ENCODE data around the gene MCM7. TPM values are rescaled to one million over a fixed set of nuclear protein-coding genes. Genes with fewer than 3 reads are reported as not detected.
"Not testable (repeated sequence)": the region's sequence is repeated elsewhere in the genome, so short reads cannot be mapped to it uniquely, and the experiment has no call there.

Gene MCM7
- polyA plus RNA-seq, 1 donor = 93.8 TPM

DNA sequence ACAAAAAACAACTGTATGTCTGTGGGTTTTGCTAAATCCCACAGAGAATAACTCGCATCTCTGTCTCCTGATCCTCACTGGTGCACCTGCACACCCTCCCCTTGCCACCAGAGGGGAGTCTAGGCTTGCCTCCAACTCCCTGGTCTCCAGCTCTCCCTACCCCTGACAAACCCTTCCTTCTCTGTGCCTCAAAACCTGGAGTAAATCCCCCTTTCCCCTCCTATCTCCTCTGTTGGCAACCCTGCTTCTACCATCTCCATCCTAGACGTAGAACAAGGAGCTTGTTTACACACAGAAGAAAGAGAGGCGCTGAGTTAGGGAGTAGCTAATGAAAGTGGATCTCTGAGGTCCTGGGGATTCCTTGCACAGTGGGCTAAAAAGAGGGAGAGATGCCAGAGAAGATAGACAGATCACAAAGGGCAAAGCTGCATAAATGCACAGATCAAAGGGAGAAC, 31.5 kb upstream of the MCM7 start:
- Histone ChIP-seq H3K36me3 (ENCODE audit: control insufficient read depth, insufficient read depth, low read length) (no peaks in the 10 kb centered on the region), H3K27ac (ENCODE audit: low read length) (no peak overlapping the region), H3K4me3 (ENCODE audit: low read length) (no peak overlapping the region), H3K4me1 (ENCODE audit: control insufficient read depth, insufficient read depth, low read length) (peaks cover 17% of the 10 kb centered on the region), H3K27me3 (ENCODE audit: control insufficient read depth, insufficient read depth, low read length) (no peaks in the 10 kb centered on the region), H3K9me3 (ENCODE audit: control insufficient read depth, low read depth, low read length) (no peaks in the 10 kb centered on the region)
- DNase-seq = peak in 1 of 2 donors; percentile 42
- no CpG with 5 or more reads among the region's 3 CpGs for WGBS (ENCODE audit: insufficient coverage, low lambda C conversion rate)

DNA sequence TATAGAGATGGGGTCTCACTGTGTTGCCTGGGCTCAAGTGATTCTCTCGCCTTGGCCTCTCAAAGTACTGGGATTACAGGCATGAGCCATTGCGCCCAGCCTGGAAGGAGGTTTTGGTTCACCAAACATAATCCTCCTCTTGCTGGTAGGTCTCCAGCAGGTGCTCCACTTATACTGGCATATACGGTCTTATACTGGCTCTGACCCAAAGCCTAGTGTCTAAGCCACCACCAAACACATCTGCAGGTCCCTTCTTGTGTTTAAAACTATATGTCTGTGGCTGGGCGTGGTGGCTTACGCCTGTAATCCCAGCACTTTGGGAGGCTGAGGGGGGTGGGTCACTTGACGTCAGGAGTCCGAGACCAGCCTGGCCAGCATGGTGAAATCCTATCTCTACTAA, 30.9 kb upstream of the MCM7 start:
- H3K27ac ChIP-seq (ENCODE audit: low read length) = no peak overlapping the region
- no peaks in the 10 kb centered on the region for H3K36me3 ChIP-seq (ENCODE audit: control insufficient read depth, insufficient read depth, low read length)
- no peaks in the 10 kb centered on the region for H3K27me3 ChIP-seq (ENCODE audit: control insufficient read depth, insufficient read depth, low read length)
- no CpG with 5 or more reads among the region's 7 CpGs for WGBS (ENCODE audit: insufficient coverage, low lambda C conversion rate)
- no peaks in the 10 kb centered on the region for H3K9me3 ChIP-seq (ENCODE audit: control insufficient read depth, low read depth, low read length)
- peaks cover 17% of the 10 kb centered on the region for H3K4me1 ChIP-seq (ENCODE audit: control insufficient read depth, insufficient read depth, low read length)
- DNase-seq = no peak
- no peak overlapping the region for H3K4me3 ChIP-seq (ENCODE audit: low read length)

DNA sequence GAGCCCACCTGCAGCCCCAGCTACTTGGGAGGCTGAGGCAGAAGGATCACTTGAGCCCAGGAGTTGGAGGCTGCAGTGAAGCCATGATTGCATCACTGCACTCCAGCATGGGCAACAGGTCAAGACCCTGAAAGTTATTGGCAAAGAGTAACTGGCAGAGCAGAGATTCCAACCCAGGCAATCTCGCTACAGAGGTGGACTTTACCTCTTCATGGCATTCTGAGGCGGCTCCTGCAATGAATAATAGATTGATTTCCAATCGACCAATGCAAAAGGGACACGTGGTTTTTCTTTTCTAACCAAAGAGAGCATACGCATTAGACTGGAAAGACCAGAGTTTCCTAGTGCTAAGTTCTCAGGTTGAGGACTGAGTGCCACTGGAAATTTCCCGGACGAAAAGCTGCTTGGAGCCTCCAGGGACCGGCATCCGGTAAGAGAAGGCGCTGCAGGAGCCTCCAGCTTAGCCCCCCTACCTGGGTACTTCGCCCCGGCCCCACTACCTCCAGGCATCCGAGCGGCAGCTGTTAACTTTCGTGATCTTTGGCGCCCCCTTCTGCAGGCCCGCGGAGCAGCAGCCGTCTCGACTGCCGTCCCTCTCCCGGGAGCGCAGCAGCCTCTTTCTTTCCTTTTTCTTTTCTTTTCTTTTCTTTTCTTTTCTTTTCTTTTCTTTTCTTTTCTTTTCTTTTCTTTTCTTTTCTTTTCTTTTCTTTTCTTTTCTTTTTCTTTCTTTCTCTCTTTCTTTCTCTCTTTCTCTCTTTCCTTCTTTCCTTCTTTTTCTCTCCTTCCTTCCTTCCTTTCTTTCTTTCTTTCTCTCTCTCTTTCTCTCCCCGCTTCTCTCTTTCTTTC, 29.6 kb upstream of the MCM7 start:
- Histone ChIP-seq H3K36me3 (ENCODE audit: control insufficient read depth, insufficient read depth, low read length) (no peaks in the 10 kb centered on the region), H3K9me3 (ENCODE audit: control insufficient read depth, low read depth, low read length) (no peaks in the 10 kb centered on the region), H3K27ac (ENCODE audit: low read length) (peak overlapping the region; percentile 36), H3K27me3 (ENCODE audit: control insufficient read depth, insufficient read depth, low read length) (no peaks in the 10 kb centered on the region), H3K4me1 (ENCODE audit: control insufficient read depth, insufficient read depth, low read length) (peaks cover 17% of the 10 kb centered on the region), H3K4me3 (ENCODE audit: low read length) (peak overlapping the region; percentile 10)
- WGBS (ENCODE audit: insufficient coverage, low lambda C conversion rate) = 8% methylated on average over 9 of the region's 24 CpGs
- peak in 1 of 2 donors; percentile 77 for DNase-seq

DNA sequence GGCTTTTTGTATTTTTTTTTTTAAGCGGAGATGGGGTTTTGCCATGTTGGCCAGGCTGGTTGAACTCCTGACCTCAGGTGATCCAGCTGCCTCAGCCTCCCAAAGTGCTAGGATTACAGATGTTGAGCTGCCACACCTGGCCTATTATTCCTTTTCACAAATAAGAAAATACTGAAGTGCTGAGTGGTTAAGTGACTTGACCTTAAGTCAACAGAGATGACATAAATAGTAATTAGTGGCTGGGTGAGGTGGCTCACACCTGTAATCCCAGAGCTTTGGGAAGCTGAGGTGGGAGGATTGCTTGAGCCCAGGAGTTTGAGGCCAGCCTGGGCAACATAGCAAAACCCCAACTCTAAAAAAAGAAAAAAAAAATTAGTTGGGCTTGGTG, 29.0 kb upstream of the MCM7 start:
- H3K27me3 ChIP-seq (ENCODE audit: control insufficient read depth, insufficient read depth, low read length); H3K9me3 ChIP-seq (ENCODE audit: control insufficient read depth, low read depth, low read length); H3K36me3 ChIP-seq (ENCODE audit: control insufficient read depth, insufficient read depth, low read length); DNase-seq; H3K4me3 ChIP-seq (ENCODE audit: low read length): not testable (repeated sequence)
- peaks cover 23% of the 10 kb centered on the region for H3K4me1 ChIP-seq (ENCODE audit: control insufficient read depth, insufficient read depth, low read length)
- peak overlapping the region; percentile 36 for H3K27ac ChIP-seq (ENCODE audit: low read length)
- WGBS (ENCODE audit: insufficient coverage, low lambda C conversion rate) = no CpG with 5 or more reads among the region's 1 CpG

DNA sequence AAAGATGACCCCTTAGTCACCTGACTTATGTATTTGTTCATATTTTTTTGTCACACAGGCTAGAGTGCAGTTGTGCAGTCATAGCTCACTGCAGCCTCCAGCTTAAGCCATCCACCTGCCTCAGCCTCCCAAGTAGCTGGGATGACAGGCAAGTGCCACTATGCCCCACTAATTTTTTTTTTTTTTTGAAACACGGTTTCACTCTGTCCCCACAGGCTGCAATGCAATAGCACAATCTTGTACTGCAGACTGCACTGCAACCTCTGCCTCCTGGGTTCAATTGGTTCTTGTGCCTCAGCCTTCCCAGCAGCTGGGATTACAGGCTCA, 27.4 kb upstream of the MCM7 start:
- H3K9me3 ChIP-seq (ENCODE audit: control insufficient read depth, low read depth, low read length) = no peaks in the 10 kb centered on the region
- no peak for DNase-seq
- no peaks in the 10 kb centered on the region for H3K27me3 ChIP-seq (ENCODE audit: control insufficient read depth, insufficient read depth, low read length)
- H3K4me1 ChIP-seq (ENCODE audit: control insufficient read depth, insufficient read depth, low read length) = peaks cover 36% of the 10 kb centered on the region
- H3K27ac ChIP-seq (ENCODE audit: low read length) = peak overlapping the region; percentile 99
- WGBS (ENCODE audit: insufficient coverage, low lambda C conversion rate) = no CpG with 5 or more reads among the region's 1 CpG
- H3K4me3 ChIP-seq (ENCODE audit: low read length) = no peak overlapping the region
- H3K36me3 ChIP-seq (ENCODE audit: control insufficient read depth, insufficient read depth, low read length) = no peaks in the 10 kb centered on the region

DNA sequence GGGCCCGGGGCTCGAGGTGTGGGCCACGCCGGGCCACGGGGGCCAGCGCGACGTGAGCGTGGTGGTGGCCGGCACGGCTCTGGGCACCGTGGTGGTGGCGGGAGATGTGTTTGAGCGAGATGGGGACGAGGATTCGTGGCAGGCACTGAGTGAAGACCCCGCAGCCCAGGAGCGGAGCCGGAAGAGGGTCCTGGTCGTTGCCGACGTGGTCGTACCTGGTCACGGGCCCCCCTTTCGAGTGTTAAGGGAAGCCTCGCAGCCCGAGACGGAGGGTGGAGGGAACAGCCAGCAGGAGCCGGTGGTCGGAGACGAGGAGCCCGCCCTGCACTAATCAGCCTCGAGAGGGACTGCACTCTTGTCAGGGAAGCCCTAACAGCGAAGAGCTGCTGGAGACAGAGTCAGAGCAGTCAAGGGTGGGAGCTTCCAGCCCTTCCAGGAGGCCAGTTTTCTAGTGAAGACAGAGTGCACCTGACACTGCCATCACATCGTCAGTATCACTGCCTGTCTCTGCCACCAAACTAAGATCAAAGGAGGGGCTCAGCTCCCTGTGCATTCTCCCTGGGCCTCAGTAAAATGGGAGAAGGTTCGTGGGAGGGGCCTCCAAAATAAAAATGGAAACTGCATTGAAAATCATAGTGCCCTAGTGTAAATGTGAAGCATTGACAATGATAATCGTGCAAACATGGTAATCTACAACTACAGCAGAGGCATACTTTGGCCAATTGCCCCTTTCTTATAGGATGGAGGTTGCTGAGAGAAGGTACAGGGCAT, 26.9 kb upstream of the MCM7 start:
- Histone ChIP-seq H3K36me3 (ENCODE audit: control insufficient read depth, insufficient read depth, low read length) (no peaks in the 10 kb centered on the region), H3K9me3 (ENCODE audit: control insufficient read depth, low read depth, low read length) (no peaks in the 10 kb centered on the region), H3K4me3 (ENCODE audit: low read length) (peak overlapping the region; percentile 76), H3K4me1 (ENCODE audit: control insufficient read depth, insufficient read depth, low read length) (peaks cover 36% of the 10 kb centered on the region), H3K27me3 (ENCODE audit: control insufficient read depth, insufficient read depth, low read length) (no peaks in the 10 kb centered on the region), H3K27ac (ENCODE audit: low read length) (peak overlapping the region; percentile 99)
- peak in 1 of 2 donors; percentile 64 for DNase-seq
- WGBS (ENCODE audit: insufficient coverage, low lambda C conversion rate) = no CpG with 5 or more reads among the region's 37 CpGs

DNA sequence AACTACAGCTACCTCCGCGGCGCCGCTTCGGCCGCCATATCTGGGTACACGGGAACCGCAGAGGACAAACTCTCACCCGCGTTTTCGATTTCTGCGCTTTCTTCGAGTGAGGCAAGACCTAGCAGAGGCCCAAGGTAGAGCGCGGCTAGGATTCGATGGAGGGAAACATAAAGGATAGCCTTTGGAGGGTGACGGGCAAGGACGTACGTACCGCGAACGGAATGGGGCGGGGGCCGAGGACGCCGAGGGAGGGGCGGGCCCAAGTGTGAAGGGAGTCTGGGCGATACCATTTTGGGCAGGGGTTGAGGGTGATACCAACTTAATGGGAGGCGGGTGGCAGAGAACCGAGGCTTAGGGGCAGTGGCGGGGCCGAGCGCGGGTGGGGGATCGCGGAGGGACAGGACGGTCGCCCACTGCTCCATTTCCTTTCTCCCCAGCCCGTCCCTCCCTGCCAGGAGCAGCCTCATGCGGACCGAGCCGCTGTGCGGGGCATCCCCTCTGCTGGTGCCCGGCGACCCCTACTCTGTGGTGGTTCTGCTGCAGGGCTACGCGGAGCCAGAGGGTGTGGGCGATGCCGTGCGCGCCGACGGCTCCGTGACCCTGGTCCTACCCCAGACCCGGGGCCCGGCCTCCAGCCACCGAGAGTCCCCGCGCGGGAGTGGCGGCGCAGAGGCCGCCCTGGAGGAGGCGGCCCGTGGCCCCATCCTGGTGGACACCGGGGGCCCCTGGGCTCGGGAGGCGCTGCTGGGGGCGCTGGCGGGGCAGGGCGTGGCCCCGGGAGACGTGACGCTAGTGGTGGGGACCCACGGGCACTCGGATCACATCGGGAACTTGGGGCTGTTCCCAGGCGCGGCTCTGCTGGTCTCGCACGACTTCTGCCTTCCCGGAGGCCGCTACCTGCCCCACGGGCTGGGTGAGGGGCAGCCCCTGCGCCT, 26.0 kb upstream of the MCM7 start, which contains the start of gene MBLAC1:
Gene MBLAC1, plus strand, starts transcription at position 37 of the 935 bp plus-strand sequence. Its CDS starts 429 bp downstream, at position 466.
- Histone ChIP-seq H3K9me3 (ENCODE audit: control insufficient read depth, low read depth, low read length) (no peaks in the 10 kb centered on the region), H3K4me3 (ENCODE audit: low read length) (peak within 1 kb of the TSS; percentile 76), H3K27me3 (ENCODE audit: control insufficient read depth, insufficient read depth, low read length) (no peaks in the 10 kb centered on the region), H3K4me1 (ENCODE audit: control insufficient read depth, insufficient read depth, low read length) (peaks cover 36% of the 10 kb centered on the region), H3K36me3 (ENCODE audit: control insufficient read depth, insufficient read depth, low read length) (peaks cover 4% of the 10 kb centered on the region), H3K27ac (ENCODE audit: low read length) (peak within 1 kb of the TSS; percentile 99)
- no CpG with 5 or more reads among the region's 85 CpGs for WGBS (ENCODE audit: insufficient coverage, low lambda C conversion rate)
- DNase-seq = peak; percentile 88 to 96

DNA sequence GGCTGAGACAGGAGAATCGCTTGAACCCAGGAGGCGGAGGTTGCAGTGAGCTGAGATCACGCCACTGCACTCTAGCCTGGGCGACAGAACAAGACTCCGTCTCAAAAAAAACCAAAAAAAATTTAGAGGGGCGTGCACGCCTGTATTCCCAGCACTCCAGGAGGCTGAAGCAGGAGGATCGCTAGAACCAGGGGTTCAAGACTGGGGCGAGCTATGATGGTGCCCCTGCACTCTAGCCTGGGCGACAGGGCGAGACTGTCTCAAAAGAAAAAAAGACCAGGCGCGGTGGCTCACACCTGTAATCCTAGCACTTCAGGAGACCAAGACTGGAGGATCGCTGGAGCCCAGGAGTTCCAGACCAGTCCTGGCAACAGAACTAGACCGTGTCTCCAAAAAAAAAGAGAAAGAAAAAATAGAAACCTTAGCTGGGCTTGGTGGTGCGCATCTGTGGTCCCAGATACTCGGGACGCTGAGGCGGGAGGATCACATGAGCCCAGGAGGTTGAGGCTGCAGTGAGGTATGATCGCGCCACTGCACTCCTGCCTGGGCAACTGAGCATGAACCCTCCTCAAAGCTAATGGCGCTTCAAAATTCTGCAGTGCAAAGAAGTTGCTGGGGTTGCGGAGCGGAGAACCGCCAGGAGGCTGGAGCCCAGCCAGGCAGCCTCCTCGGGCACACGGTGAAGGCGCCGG, 25.2 kb upstream of the MCM7 start:
- Histone ChIP-seq H3K4me1 (ENCODE audit: control insufficient read depth, insufficient read depth, low read length) (peaks cover 36% of the 10 kb centered on the region), H3K27me3 (ENCODE audit: control insufficient read depth, insufficient read depth, low read length) (no peaks in the 10 kb centered on the region), H3K27ac (ENCODE audit: low read length) (peak overlapping the region; percentile 99), H3K4me3 (ENCODE audit: low read length) (peak overlapping the region; percentile 76), H3K9me3 (ENCODE audit: control insufficient read depth, low read depth, low read length) (no peaks in the 10 kb centered on the region), H3K36me3 (ENCODE audit: control insufficient read depth, insufficient read depth, low read length) (peaks cover 4% of the 10 kb centered on the region)
- no peak for DNase-seq
- no CpG with 5 or more reads among the region's 29 CpGs for WGBS (ENCODE audit: insufficient coverage, low lambda C conversion rate)

DNA sequence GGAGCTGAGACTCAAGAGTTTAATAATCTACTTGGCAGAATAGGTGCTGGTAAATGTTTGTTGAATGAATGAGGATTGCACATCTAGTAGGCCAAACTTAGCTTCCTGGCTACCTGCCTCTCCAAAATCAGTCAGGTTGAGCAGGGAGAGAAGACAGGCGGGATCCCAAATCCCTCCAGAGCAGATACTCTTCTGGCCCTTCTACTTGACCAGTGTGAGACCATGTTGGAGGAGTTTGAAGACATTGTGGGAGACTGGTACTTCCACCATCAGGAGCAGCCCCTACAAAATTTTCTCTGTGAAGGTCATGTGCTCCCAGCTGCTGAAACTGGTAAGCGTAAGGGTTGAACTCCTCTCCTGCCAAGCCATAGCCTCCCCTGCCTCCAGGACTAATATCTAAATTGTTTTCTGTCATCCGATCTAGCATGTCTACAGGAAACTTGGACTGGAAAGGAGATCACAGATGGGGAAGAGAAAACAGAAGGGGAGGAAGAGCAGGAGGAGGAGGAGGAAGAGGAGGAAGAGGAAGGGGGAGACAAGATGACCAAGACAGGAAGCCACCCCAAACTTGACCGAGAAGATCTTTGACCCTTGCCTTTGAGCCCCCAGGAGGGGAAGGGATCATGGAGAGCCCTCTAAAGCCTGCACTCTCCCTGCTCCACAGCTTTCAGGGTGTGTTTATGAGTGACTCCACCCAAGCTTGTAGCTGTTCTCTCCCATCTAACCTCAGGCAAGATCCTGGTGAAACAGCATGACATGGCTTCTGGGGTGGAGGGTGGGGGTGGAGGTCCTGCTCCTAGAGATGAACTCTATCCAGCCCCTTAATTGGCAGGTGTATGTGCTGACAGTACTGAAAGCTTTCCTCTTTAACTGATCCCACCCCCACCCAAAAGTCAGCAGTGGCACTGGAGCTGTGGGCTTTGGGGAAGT, 23.4 kb upstream of the MCM7 start:
- no peak overlapping the region for H3K4me3 ChIP-seq (ENCODE audit: low read length)
- peaks cover 4% of the 10 kb centered on the region for H3K36me3 ChIP-seq (ENCODE audit: control insufficient read depth, insufficient read depth, low read length)
- peaks cover 41% of the 10 kb centered on the region for H3K4me1 ChIP-seq (ENCODE audit: control insufficient read depth, insufficient read depth, low read length)
- no peaks in the 10 kb centered on the region for H3K9me3 ChIP-seq (ENCODE audit: control insufficient read depth, low read depth, low read length)
- peak in 1 of 2 donors; percentile 40 for DNase-seq
- no peaks in the 10 kb centered on the region for H3K27me3 ChIP-seq (ENCODE audit: control insufficient read depth, insufficient read depth, low read length)
- WGBS (ENCODE audit: insufficient coverage, low lambda C conversion rate) = no CpG with 5 or more reads among the region's 4 CpGs
- peak overlapping the region; percentile 62 for H3K27ac ChIP-seq (ENCODE audit: low read length)

All from large intestine (tissue), 3 donors.